ENCODE results near the gene LMOD3. TPM values are rescaled to one million over a fixed set of nuclear protein-coding genes. Genes with fewer than 3 reads are reported as not detected.

The LMOD3 gene
- total and polyA plus RNA-seq, 7 experiments from 2014 or later = 0.05 TPM; not detected in 6

DNA sequence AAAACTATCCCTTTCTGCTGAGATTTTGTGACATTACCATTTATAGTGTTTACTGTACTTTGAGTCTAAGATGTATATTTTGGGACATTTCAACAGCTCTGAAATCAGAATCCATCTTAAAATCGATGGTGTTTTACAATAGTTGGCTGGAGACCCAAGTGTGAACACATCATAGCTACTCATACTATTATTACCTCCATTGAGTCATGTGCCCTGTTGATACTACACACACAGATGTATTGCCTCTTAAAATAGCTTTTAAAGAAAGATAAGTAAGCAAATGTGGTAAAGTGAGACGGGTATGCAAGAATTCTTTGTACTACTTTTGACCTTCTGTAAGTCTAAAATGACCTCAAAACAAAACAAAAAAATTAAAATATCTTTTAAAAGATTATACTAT, 6.7 kb downstream of the LMOD3 start:
- POLR2A ChIA-PET = no interaction called here
- H3K27me3 Mint-ChIP-seq = peaks cover 0 to 4% (median 0%) of the 10 kb centered on the region in 5 donors
- Histone ChIP-seq H3K4me3 (ENCODE audit: low read length) (no peak overlapping the region), H3K36me3 (ENCODE audit: control insufficient read depth in 2 of 3, insufficient read depth in 3 of 3, low read length in 3 of 3) (no peaks in the 10 kb centered on the region), H3K4me1 (ENCODE audit: control insufficient read depth in 2 of 2, insufficient read depth in 2 of 2, low read length in 2 of 2) (no peaks in the 10 kb centered on the region), H3K27ac (ENCODE audit: low read depth, low read length) (no peak overlapping the region), H3K9me3 (ENCODE audit: control insufficient read depth in 2 of 3, low read length in 3 of 3) (no peaks in the 10 kb centered on the region), H3K27me3 (ENCODE audit: control insufficient read depth in 2 of 2, insufficient read depth in 2 of 2, low read length in 2 of 2) (no peaks in the 10 kb centered on the region)
- ATAC-seq (no peak), DNase-seq (no peak)
- intact Hi-C loops (cut with micrococcal nuclease) = no loop called here
- H3K4me3 Mint-ChIP-seq = no peak overlapping the region
- H3K9me3 Mint-ChIP-seq = no peaks in the 10 kb centered on the region
- H3K4me1 Mint-ChIP-seq = peaks cover 1 to 22% (median 5%) of the 10 kb centered on the region in 7 donors
- peaks cover 0 to 4% (median 0%) of the 10 kb centered on the region in 5 donors for H3K36me3 Mint-ChIP-seq
- no peak overlapping the region for H3K27ac Mint-ChIP-seq
- CTCF ChIA-PET = no interaction called here

DNA sequence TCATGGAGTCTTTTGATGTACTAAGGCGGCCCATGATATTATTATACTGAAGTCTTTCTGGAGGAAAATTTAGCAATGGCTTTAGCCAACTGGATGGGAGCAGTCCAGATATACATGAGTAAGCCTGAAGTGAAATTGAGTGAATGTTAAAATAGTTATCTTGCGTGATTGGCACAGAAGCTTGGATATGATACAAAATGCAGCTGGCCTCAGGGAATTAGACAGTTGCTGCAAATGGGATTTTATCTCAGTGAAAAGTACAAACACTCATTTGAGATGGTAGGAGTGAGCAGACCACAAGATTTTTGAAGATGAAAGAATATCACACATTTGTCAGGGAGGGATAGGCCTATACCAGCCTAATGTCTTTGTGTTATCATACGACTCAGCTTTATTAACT, 8.9 kb downstream of the LMOD3 start:
- ChIA-PET CTCF (interaction anchor here (1.4 kb wide), 1 partner anchor 12 kb away, joined by 4 read pairs; no protein-coding TSS in a partner anchor), POLR2A (interaction anchor here (1.5 kb wide), 1 partner anchor 21 kb away, joined by 4 read pairs; no protein-coding TSS in a partner anchor)
- Mint-ChIP-seq H3K4me1 (peaks cover 0 to 18% (median 5%) of the 10 kb centered on the region in 7 donors), H3K36me3 (no peaks in the 10 kb centered on the region), H3K27me3 (no peaks in the 10 kb centered on the region), H3K27ac (peak overlapping the region in 1 of 9 donors; percentile 36), H3K9me3 (no peaks in the 10 kb centered on the region), H3K4me3 (no peak overlapping the region)
- Histone ChIP-seq H3K27ac (ENCODE audit: low read depth, low read length) (no peak overlapping the region), H3K4me1 (ENCODE audit: control insufficient read depth in 2 of 2, insufficient read depth in 2 of 2, low read length in 2 of 2) (no peaks in the 10 kb centered on the region), H3K36me3 (ENCODE audit: control insufficient read depth in 2 of 3, insufficient read depth in 3 of 3, low read length in 3 of 3) (no peaks in the 10 kb centered on the region), H3K27me3 (ENCODE audit: control insufficient read depth in 2 of 2, insufficient read depth in 2 of 2, low read length in 2 of 2) (no peaks in the 10 kb centered on the region), H3K4me3 (ENCODE audit: low read length) (no peak overlapping the region), H3K9me3 (ENCODE audit: control insufficient read depth in 2 of 3, low read length in 3 of 3) (no peaks in the 10 kb centered on the region)
- no peak for DNase-seq
- ATAC-seq = no peak
- intact Hi-C loops (cut with micrococcal nuclease) = no loop called here

DNA sequence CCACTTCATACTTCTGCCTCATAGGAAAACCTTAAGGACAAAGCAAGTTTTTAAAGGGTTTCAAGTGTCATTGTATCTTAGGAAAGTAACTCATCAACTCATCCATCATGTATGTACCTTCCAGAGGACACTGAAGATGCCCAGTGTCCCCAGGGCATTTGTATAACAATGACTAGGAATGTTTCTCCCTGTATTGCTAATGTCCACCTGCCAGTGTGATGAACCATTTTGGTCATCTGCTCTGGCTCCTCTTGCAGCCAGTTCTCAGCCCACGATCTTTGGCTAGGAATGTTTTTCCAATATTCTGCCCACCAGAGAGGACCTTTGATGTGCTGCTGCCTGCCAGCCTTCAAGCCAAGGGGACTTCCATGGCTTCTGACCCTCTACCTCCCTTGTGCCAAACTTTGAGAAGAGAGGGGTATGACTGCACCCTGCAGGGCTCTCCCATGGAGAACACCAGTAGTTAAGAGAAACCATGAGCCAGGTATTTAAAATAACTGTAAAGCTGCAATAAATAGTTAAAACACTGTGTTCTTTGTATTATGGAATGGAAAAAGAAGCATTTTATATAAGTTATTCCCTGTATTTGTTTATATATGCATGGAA, 11.4 kb downstream of the LMOD3 start:
- Histone ChIP-seq H3K27ac (ENCODE audit: low read depth, low read length) (no peak overlapping the region), H3K27me3 (ENCODE audit: control insufficient read depth in 2 of 2, insufficient read depth in 2 of 2, low read length in 2 of 2) (no peaks in the 10 kb centered on the region), H3K36me3 (ENCODE audit: control insufficient read depth in 2 of 3, insufficient read depth in 3 of 3, low read length in 3 of 3) (peaks cover 0 to 2% (median under 1%) of the 10 kb centered on the region in 3 experiments), H3K4me3 (ENCODE audit: low read length) (no peak overlapping the region), H3K4me1 (ENCODE audit: control insufficient read depth in 2 of 2, insufficient read depth in 2 of 2, low read length in 2 of 2) (no peaks in the 10 kb centered on the region), H3K9me3 (ENCODE audit: control insufficient read depth in 2 of 3, low read length in 3 of 3) (no peaks in the 10 kb centered on the region)
- CTCF ChIA-PET = interaction anchor here (6.5 kb wide), 1 partner anchor 10 kb away, joined by 29 read pairs; the partner anchor contains the start of gene LMOD3
- POLR2A ChIA-PET = interaction anchor here (1.2 kb wide), 1 partner anchor 9 kb away, joined by 4 read pairs; no protein-coding TSS in a partner anchor
- H3K4me1 Mint-ChIP-seq = peaks cover 4 to 18% (median 9%) of the 10 kb centered on the region in 7 donors
- H3K27me3 Mint-ChIP-seq = no peaks in the 10 kb centered on the region
- no peak overlapping the region for H3K4me3 Mint-ChIP-seq
- peak overlapping the region in 3 of 9 donors; percentile 17 to 75 (median 22) for H3K27ac Mint-ChIP-seq
- no peaks in the 10 kb centered on the region for H3K9me3 Mint-ChIP-seq
- H3K36me3 Mint-ChIP-seq = peaks cover 0 to 5% (median 0%) of the 10 kb centered on the region in 5 donors
- no peak for DNase-seq
- intact Hi-C loops (cut with micrococcal nuclease) = no loop called here
- no peak for ATAC-seq

DNA sequence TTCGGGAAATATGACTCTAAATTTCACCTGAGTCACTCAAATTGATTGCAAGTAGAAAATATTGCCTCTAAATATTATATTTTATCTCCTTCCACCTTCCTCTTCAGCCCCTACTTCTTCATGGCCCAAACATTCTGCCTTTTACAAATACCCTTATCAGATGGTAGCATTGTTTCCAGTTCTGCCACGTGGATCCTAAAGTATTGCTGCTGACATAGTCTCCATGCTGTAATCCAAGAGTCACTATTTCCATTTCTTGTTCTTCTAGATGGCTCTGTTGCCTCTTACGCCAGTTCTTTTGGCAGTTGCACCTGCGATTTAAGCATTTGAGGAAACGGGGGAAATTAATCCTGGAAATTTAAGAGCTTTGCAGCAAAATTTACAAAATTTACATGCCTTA, 13.6 kb downstream of the LMOD3 start:
- H3K27me3 Mint-ChIP-seq = no peaks in the 10 kb centered on the region
- POLR2A ChIA-PET = interaction anchor here (0.5 kb wide), 1 partner anchor 15 kb away, joined by 3 read pairs; no protein-coding TSS in a partner anchor
- H3K9me3 Mint-ChIP-seq = no peaks in the 10 kb centered on the region
- peaks cover 13 to 26% (median 17%) of the 10 kb centered on the region in 7 donors for H3K4me1 Mint-ChIP-seq
- CTCF ChIA-PET = interaction anchor here (6.5 kb wide), 1 partner anchor 12 kb away, joined by 29 read pairs; the partner anchor contains the start of gene LMOD3
- H3K36me3 Mint-ChIP-seq = peaks cover 6 to 18% (median 7%) of the 10 kb centered on the region in 5 donors
- Histone ChIP-seq H3K27ac (ENCODE audit: low read depth, low read length) (no peak overlapping the region), H3K4me3 (ENCODE audit: low read length) (no peak overlapping the region), H3K36me3 (ENCODE audit: control insufficient read depth in 2 of 3, insufficient read depth in 3 of 3, low read length in 3 of 3) (peaks cover 4 to 19% (median 14%) of the 10 kb centered on the region in 3 experiments), H3K9me3 (ENCODE audit: control insufficient read depth in 2 of 3, low read length in 3 of 3) (no peaks in the 10 kb centered on the region), H3K27me3 (ENCODE audit: control insufficient read depth in 2 of 2, insufficient read depth in 2 of 2, low read length in 2 of 2) (no peaks in the 10 kb centered on the region), H3K4me1 (ENCODE audit: control insufficient read depth in 2 of 2, insufficient read depth in 2 of 2, low read length in 2 of 2) (no peaks in the 10 kb centered on the region)
- H3K4me3 Mint-ChIP-seq = no peak overlapping the region
- intact Hi-C loops (cut with micrococcal nuclease) = no loop called here
- H3K27ac Mint-ChIP-seq = peak overlapping the region in 5 of 9 donors; percentile 15 to 62 (median 36)
- ATAC-seq (no peak), DNase-seq (no peak)

DNA sequence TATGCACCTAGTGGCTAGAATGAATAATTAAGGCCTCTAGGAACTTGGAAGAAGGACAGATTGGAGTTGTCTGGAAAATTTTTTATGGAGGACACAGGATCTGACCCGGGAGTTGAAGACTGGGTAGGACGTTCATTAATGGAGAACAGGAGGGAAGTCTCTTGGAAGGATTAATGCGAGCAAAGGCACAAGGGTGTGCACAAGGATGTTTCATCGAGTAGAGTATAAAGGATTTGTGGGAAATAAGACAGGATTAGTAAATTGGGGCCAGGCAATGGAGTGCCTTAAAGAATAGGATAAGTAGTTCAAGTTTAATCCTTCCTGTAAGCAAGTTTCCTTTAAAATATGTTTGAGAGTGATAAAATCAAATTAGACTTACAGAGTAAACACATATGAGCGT, 14.6 kb downstream of the LMOD3 start:
- no peaks in the 10 kb centered on the region for H3K9me3 Mint-ChIP-seq
- H3K4me3 ChIP-seq (ENCODE audit: low read length) = no peak overlapping the region

DNA sequence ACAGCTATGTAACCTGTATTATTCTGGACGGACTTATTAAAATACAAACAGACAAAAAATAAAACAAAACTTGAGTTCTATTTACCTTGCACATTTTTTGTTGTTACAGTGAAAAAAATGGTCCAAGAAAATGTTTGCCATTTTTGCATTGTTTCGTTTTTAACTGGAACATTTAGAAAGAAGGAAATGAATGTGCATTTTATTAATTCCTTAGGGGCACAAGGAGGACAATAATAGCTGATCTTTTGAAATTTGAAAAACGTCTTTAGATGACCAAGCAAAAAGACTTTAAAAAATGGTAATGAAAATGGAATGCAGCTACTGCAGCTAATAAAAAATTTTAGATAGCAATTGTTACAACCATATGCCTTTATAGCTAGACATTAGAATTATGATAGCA, 17.1 kb downstream of the LMOD3 start:
- DNase-seq (no peak), ATAC-seq (no peak)
- H3K27me3 Mint-ChIP-seq = no peaks in the 10 kb centered on the region
- H3K4me3 Mint-ChIP-seq = no peak overlapping the region
- no peak overlapping the region for H3K27ac ChIP-seq (ENCODE audit: low read depth, low read length)
- no peaks in the 10 kb centered on the region for H3K9me3 Mint-ChIP-seq
- H3K27ac Mint-ChIP-seq = peak overlapping the region in 3 of 9 donors; percentile 34 to 66 (median 49)
- CTCF ChIA-PET = interaction anchor here (6.5 kb wide), 1 partner anchor 15 kb away, joined by 29 read pairs; the partner anchor contains the start of gene LMOD3
- POLR2A ChIA-PET = interaction anchor here (0.7 to 1.8 kb wide), 2 partner anchors 13 to 19 kb away, joined by 4 to 7 read pairs; no protein-coding TSS in a partner anchor
- intact Hi-C loops (cut with micrococcal nuclease) = no loop called here
- H3K4me1 Mint-ChIP-seq = peaks cover 14 to 54% (median 37%) of the 10 kb centered on the region in 7 donors
- H3K27me3 ChIP-seq (ENCODE audit: control insufficient read depth in 2 of 2, insufficient read depth in 2 of 2, low read length in 2 of 2) = no peaks in the 10 kb centered on the region
- H3K36me3 ChIP-seq (ENCODE audit: control insufficient read depth in 2 of 3, insufficient read depth in 3 of 3, low read length in 3 of 3) = peaks cover 8 to 44% (median 25%) of the 10 kb centered on the region in 3 experiments
- H3K4me3 ChIP-seq (ENCODE audit: low read length) = no peak overlapping the region
- H3K9me3 ChIP-seq (ENCODE audit: control insufficient read depth in 2 of 3, low read length in 3 of 3) = no peaks in the 10 kb centered on the region
- peaks cover 15 to 32% (median 20%) of the 10 kb centered on the region in 5 donors for H3K36me3 Mint-ChIP-seq
- H3K4me1 ChIP-seq (ENCODE audit: control insufficient read depth in 2 of 2, insufficient read depth in 2 of 2, low read length in 2 of 2) = peaks cover 4 to 10% of the 10 kb centered on the region in 2 donors

More for the DNA sequence above, 14.6 kb downstream of the LMOD3 start:
- Histone ChIP-seq H3K27me3 (ENCODE audit: control insufficient read depth in 2 of 2, insufficient read depth in 2 of 2, low read length in 2 of 2) (no peaks in the 10 kb centered on the region), H3K27ac (ENCODE audit: low read depth, low read length) (no peak overlapping the region), H3K9me3 (ENCODE audit: control insufficient read depth in 2 of 3, low read length in 3 of 3) (no peaks in the 10 kb centered on the region), H3K4me1 (ENCODE audit: control insufficient read depth in 2 of 2, insufficient read depth in 2 of 2, low read length in 2 of 2) (no peaks in the 10 kb centered on the region), H3K36me3 (ENCODE audit: control insufficient read depth in 2 of 3, insufficient read depth in 3 of 3, low read length in 3 of 3) (peaks cover 4 to 27% (median 21%) of the 10 kb centered on the region in 3 experiments)
- H3K36me3 Mint-ChIP-seq = peaks cover 6 to 21% (median 14%) of the 10 kb centered on the region in 5 donors
- ATAC-seq (no peak), DNase-seq (no peak)
- no peaks in the 10 kb centered on the region for H3K27me3 Mint-ChIP-seq
- peak overlapping the region in 8 of 9 donors; percentile 0 to 59 (median 34) for H3K27ac Mint-ChIP-seq
- CTCF ChIA-PET = interaction anchor here (6.5 kb wide), 1 partner anchor 13 kb away, joined by 29 read pairs; the partner anchor contains the start of gene LMOD3
- H3K4me1 Mint-ChIP-seq = peaks cover 12 to 33% (median 25%) of the 10 kb centered on the region in 7 donors
- POLR2A ChIA-PET = no interaction called here
- intact Hi-C loops (cut with micrococcal nuclease) = no loop called here
- H3K4me3 Mint-ChIP-seq = no peak overlapping the region
